CD4-positive, alpha-beta T cell treated with Interferon alpha-2 for 1 hour (primary cell): ENCODE data around the gene C5orf24.
A peak's percentile ranks its signal among the peaks of the same experiment; 100 is the strongest.
"Not testable (repeated sequence)": the region's sequence is repeated elsewhere in the genome, so short reads cannot be mapped to it uniquely, and the experiment has no call there.

ENCODE experiments used
- DNase-seq, 2 donors: peaks; one replicate each; pipeline ENCODE4 v3.0.0-alpha.2; 2020 to 2022

The C5orf24 gene

DNA sequence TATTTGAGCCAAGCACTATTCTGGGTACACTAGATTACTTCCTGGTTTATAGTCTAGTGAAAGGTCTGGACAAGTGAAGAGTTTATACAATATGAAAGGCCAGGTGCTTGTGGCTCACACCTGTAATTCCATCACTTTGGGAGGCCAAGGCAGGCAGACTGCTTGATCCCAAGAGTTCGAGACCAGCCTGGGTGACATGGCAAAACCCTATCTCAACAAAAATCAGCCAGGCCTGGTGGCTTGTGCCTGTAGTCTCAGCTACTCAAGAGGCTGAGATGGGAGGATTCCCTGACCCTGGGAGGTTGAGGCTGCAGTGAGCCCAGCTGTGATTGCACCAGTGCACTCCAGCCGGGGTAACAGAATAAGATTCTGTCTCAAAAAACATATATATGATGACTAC lies 18.9 kb downstream of the C5orf24 start:
- no peak for DNase-seq

DNA sequence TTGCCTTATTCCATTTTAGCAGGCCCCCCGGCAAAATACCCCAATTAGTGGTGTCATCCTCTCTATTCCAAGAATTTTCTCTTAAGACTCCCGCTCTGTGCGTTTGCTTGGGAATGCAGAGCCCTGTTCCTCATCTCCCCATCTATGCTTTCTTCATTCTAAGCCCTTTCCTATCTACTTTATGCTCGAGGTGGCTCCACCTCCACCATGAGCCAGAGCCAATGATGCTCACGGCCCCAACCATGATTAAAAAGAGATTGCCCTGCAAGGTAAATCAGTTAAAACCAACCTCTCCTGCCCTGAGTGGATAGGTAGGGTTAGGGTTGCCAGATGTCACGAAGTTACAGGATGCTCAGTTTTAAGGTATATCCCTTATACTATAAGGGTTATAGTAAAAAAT lies 27.7 kb downstream of the C5orf24 start:
- peak in 1 of 2 donors; percentile 29 for DNase-seq

DNA sequence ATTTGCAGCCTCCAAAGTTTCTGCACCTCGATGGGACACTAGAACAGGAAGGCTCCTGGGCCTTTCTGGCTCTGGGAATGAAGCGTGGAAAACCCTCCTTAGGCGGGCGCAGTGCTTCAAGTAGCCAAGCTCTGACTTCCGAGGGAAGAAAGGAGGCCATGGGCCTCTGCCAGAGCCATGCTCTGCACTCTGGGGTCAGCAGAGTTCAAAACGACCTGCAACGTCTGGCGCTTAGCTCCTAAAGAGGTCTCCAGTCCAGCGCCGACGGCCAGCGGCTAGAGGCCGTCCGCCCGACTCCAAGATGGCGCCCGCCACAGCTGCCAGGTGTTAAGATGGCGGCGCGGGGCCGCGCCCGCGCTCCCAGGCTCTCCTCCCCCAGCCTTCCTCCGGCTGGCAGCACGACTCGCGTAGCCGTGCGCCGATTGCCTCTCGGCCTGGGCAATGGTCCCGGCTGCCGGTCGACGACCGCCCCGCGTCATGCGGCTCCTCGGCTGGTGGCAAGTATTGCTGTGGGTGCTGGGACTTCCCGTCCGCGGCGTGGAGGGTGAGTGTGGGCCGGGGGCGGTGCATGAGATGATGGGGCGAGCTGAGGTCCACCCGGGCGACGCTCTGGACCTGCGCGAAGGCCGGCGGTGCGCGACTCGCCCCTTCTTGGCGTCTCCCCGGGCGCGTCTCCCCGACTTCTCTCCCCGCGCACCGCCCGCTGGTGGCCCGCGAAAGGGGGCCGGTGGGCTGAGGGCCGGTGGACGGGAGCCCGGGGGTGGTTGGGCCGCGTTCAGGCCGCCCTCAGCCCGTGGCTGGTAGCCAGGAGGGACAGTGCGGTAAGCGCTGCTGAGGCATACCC lies 28.4 kb downstream of the C5orf24 start, which contains the start of gene TXNDC15:
TXNDC15 (plus strand) TSS at position 385 of the 844 bp plus-strand sequence; CDS start at position 442, 57 bp downstream.
- peak; percentile 77 to 83 for DNase-seq

DNA sequence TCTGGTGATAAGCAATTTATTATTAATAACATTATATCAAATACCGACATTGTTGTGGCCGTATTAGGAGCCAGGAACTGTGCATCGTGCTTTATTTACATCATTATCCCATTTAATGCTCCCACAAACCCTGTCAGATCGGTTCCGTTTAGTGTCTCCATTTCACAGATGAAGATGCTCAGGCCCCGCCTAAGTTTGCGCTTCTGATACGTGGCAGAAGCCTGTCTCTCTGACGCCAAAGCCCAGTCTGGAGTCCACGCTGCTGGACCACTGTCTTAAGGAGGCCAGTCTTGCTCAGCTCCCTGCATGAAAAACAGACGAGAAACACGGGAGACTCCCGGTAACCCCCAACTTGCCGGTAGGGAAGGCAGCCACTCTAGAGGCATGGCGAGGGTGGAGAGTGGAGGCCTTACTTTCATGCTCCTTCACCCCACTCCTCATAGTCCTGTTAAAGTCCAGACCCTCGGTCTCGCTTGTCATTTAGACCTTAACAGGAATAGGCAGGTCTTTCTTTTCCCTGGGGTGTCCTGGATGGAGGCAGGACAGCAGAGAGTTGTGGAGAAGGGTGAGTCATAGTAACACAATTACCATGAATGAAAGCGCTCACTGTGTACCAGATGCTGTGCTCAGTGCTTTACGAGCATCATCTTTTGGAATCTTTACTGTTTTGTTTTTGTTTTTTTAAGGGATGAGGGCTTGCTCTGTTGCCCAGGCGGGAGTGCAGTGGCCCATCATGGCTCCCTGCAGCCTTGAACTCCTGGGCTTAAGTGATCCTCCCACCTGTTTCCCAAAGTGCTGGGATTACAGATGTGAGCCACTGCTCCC lies 29.3 kb downstream of the C5orf24 start:
- DNase-seq: peak; percentile 6 to 30

DNA sequence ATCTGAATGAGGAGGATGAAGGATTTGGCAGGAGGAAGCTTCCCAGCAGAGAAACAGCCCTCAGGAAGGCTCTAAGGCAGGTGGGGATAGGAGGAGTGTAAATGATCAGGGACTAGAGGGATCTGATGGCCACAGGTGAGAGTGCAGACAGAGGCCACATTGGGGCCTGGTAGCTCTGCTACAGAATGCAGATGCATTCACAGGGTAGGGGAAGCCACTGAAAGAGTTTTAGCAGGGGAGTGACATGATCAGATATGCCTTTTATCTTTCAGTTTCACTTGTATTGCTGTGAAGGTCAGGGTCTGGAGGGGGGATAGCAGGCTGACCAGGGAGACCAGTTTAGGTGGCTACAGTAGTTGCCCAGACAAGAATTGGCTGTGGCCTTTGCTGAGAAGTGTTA lies 31.4 kb downstream of the C5orf24 start:
- peak in 1 of 2 donors; percentile 8 for DNase-seq

DNA sequence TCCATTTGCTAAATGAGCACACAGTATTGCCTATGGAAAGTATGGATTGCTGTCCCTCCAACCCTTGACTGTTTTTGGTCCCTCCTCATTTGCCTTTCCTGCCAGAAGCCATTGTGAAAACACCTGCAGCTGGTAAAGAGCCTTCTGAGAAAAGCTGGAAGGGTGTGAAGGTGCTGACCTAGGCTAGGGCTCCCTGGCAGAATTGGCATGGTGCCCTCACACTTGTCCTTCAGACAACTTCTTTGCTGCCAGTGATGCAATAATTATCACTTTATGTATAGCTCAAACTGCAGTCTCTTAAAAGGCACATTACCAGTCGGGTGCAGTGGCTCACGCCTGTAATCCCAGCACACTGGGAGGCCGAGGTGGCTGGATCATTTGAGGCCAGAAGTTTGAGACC lies 32.6 kb downstream of the C5orf24 start:
- no peak for DNase-seq

DNA sequence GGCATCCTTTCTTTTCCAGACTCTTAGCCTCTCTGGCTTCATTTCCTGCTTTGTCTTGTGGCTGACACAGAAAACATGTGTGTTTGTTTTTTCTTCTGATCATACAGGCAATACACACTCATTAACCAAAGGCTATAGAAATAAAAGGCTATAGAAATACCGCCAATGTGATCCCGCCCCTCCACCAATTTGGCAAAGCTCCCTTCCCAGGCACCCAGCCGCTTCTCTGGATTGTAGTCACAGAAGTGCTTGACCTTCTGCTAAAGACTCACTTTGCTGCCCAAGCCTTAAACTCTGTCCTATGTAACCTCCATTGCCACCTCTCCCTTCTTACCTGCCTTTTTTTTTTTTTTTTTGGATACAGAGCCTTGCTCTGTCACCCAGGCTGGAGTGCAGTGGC lies 33.7 kb downstream of the C5orf24 start:
- no peak for DNase-seq

DNA sequence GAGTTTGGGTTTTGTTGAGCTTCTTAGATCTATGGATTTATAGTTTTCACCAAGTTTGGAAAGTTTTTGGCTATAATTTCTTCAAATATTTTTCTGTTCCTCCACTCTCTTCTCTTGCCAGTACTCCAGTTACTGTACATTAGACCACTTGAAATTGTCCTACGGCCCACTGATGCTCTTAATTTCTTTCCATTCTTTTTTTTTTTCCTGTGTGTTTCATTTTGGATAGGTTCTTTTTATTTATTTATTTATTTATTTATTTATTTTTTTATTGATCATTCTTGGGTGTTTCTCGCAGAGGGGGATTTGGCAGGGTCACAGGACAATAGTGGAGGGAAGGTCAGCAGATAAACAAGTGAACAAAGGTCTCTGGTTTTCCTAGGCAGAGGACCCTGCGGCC lies 35.2 kb downstream of the C5orf24 start:
- DNase-seq: not testable (repeated sequence)

DNA sequence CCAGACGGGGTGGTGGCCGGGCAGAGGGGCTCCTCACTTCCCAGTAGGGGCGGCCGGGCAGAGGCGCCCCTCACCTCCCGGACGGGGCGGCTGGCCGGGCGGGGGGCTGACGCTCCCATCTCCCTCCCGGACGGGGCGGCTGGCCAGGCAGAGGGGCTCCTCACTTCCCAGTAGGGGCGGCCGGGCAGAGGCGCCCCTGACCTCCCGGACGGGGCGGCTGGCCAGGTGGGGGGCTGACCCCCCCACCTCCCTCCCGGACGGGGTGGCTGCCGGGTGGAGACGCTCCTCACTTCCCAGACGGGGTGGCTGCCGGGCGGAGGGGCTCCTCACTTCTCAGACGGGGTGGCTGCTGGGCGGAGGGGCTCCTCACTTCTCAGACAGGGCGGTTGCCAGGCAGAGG lies 35.9 kb downstream of the C5orf24 start:
- DNase-seq: not testable (repeated sequence)

DNA sequence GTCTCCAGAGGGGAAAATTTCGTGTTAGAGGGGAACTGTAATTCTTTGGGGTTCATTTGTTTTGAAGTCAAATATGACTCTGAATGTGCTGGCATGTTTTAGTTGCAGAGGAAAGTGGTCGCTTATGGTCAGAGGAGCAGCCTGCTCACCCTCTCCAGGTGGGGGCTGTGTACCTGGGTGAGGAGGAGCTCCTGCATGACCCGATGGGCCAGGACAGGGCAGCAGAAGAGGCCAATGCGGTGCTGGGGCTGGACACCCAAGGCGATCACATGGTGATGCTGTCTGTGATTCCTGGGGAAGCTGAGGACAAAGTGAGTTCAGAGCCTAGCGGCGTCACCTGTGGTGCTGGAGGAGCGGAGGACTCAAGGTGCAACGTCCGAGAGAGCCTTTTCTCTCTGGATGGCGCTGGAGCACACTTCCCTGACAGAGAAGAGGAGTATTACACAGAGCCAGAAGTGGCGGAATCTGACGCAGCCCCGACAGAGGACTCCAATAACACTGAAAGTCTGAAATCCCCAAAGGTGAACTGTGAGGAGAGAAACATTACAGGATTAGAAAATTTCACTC lies 41.9 kb downstream of the C5orf24 start:
- no peak for DNase-seq

DNA sequence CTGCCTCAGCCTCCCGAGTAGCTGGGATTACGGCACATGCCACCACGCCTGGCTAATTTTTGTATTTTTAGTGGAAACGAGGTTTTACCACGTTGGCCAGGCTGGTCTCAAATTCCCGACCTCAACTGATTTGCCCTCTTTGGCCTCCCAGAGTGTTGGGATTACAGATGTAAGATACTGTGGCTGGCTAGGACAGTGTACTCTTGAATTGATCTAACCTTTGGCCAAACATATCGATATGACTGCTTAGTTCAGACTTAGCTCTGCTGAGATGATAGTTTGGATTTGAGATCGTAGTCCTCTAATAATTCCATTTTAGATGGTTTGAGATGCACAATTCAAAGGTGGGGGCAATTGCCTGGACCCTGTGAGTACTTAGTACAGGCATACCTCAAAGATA lies 43.6 kb downstream of the C5orf24 start:
- DNase-seq: no peak

DNA sequence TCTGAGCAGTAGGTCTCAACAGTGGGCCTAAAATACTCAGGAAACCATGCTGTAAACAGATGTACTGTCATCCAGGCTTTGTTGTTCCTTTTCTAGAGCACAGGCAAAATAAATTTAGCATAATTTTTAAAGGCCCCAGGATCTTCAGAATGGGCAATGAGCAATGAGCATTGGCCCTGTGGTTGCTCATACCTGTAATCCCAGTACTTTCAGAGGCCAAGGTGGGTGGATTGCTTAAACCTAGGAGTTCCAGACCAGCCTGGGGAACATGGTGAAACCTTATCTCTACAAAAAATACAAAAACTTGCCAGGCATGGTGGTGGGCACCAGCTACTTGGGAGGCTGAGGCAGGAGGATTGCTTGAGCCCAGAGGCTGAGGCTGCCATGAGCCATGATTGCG lies 45.7 kb downstream of the C5orf24 start:
- no peak for DNase-seq

DNA sequence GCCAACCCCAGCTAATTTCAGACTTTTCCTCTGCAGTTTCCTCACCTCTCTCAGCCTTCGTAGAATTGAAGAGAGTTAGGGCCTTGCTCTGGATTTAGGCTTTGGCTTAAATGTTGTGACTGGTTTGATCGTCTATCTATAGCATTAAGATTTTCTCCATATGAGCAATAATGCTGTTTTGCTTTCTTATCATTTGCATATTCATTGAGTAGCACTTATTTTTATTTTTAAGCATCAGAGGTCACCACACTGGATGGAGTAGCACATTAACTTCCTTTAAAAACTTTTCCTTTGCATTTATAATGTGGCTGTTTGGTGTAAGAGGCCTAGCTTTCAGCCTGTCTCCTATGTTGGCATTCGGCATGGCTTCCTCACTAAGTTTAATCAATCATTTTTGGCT lies 46.5 kb downstream of the C5orf24 start:
- DNase-seq: no peak

DNA sequence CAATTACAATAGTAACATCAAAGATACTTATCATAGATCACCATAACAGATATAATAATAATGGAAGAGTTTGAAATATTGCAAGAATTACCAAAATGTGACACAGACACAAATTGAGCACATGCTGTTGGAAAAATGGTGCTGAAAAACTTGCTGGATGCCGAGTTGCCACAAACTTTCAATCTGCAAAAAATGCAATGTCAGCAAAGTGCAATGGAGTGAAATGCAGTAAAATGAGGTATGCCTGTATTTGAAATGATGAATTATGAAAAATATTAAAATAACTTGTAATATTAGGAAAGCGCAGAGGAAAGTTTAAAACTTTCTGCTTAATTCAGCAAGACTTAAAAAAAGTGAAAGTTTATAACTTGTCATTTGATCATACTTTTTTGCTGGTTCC lies 47.2 kb downstream of the C5orf24 start:
- no peak for DNase-seq

DNA sequence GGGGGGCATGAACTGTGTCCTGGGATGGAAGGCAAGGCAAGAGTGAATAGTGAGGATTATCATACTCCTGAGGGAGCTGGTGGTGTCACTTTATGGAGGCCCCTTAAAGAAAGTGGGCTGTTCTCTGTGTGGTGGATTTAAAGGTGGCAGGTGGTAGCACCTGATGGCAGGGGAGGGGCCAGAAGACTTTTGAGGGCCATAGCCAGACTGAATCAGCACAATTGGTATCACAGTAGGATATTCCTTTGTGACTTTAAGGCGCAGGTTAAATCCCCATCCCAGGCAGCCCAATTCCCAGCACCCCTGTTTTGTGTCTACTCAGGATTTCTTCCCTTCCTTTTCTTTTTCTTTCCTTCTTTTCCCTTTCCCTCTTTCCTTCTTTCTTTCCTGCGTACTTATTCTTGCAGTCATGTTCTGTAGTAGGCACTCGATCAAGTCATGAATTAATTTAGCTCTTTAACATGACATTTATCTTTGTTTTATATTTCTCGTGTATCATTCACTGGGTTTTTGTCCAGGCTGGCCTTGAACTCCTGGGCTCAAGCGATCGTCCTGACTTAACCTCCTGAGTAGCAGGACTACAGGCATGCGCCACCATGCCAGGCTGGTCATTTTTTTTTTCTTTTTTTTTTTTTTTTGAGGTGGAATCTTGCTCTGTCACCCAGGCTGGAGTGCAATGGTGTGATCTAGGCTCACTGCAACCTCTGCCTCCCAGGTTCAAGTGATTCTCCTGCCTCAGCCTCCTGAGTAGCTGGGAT lies 48.2 kb downstream of the C5orf24 start:
- DNase-seq: no peak

DNA sequence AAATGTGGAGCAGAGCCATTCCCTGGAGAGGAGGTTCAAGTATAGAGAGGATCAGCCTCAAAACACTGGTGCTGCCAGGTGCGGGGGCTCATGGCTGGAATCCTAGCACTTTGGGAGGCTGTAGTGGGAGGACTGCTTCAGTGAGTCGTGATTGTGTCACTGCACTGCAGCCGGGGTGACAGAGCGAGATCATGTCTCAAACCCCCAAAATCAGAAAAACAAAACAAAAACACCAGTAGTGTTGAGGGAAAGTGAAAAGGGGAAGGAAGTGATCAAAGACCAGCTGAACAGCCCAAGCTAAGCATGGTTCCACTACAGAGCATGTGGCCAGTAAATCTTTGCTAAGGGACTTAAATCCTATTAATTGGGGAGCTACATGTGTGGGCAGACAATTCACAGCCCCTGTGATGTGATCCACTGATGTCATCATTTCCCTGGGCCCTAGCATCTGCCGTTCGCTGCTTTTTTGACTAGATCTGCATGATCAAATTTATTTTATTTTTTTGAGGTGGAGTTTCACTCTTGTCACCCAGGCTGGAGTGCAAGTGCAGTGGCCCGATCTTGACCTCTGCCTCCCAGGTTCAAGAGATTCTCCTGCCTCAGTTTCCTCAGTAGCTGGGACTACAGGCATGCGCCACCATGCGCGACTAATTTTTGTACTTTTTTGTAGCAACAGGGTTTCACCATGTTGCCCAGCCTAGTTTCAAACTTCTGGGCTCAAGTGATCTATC lies 56.5 kb downstream of the C5orf24 start:
- DNase-seq: peak in 1 of 2 donors; percentile 24

DNA sequence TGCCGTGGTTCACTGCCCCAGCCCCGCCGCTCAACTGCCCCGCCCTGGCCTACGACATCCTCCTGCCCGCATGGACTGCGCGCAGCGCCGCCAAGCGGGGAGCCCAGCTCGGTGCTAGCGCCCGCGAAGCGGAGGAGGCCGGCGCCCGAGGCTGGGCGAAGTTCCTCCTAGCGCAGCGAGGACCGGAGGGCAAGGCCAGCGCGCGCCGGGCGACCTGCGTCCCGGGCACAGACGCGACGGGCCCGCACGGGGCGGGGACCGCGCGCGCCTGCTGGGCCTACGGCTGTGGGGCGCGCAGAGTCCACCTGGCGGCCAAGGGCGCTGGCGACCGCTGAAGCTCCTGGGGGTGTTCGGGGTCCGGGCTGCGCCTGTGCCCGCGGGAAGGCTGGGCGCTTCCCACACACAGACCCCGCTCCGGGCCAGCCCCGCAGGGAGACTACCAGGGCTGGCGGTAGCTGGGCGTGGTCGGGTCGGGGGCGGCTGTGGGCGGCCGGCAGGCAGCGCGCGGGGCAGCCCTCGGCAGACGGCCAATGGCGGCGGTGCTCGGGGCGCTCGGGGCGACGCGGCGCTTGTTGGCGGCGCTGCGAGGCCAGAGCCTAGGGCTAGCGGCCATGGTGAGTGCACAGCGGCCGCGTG lies 59.0 kb downstream of the C5orf24 start, which contains the start of gene PCBD2:
PCBD2 (plus strand) TSS at position 522 of the 636 bp plus-strand sequence; CDS start at position 531, 9 bp downstream.
- peak; percentile 92 to 94 for DNase-seq

DNA sequence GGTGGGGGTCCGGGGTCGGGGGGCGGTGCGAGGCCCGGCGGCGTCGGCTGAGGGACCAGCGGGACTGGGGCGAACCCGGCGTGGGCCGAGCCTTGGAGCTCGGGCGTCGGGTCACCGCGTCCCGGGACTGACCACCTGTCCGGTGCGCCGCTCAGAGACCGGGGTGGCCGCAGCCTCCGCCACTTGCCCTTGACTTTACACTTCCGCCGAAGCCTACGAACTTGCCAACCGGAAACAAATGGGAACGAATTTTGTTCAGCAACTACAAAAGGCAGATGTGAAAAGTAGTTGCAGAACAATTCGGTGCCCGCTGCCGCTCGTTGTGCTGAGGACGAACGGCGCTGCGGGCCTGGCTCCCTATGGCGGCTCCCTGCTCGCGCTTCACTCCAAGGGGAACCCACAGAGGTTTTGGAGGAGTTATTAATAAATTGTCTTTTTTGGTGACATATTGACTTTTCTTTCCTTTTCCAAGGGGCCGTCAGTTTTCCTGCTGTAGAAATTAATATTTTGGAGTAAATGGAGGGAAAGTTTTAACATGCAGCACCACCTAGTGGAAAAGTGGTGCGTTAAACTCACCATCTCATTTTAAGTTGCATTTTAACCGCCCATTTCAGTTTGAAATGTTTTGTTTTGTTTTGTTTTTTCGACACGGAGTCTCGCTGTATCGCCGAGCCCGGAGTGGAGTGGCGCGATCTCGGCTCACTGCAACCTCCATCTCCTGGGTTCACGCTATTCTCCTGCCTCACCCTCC lies 59.7 kb downstream of the C5orf24 start:
- peak; percentile 36 to 75 for DNase-seq

DNA sequence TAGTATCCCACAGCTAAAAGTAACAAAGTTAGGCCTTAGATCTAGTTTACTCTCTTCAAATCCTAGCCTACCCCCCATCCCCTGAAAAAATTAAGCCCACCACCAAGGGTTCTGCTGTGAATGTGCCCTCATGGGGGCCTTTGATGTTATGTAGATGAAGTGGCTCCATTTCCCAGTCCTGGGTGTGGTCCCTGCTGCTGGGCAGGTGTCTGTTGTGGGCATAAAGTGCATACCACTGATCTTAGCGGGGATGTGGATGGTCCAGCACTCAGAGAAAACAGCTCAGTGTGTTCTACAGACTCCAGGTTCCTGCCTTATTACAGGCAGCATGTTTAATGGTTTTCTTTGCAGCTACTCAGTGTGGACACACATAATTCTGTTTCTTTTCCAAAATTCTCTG lies 61.0 kb downstream of the C5orf24 start:
- peak in 1 of 2 donors; percentile 14 for DNase-seq
